Tibial nerve (tissue), 4 donors: ENCODE measurements around the gene ELMOD1.

Source experiments
- CTCF ChIP-seq, 5 experiments: fragments of 200-600 bp in 3 of 5; fragments of 450-650 bp in 2 of 5; sonication (generic) in 3 of 5; IDR thresholded peaks; one replicate each; pipeline ENCODE4 v1.5.1; 2016 to 2019; ENCODE audit warnings: antibody characterized with exemption in 5 of 5, mild to moderate bottlenecking in 3 of 5, moderate library complexity in 2 of 5
- EP300 ChIP-seq, 2 donors: sonication (generic); formaldehyde crosslinking; IDR thresholded peaks; one replicate each; pipeline ENCODE4 v1.6.1; 2017; ENCODE audit warnings: antibody characterized with exemption in 2 of 2, mild to moderate bottlenecking in 1 of 2
- POLR2A ChIP-seq, 2 donors: fragments of 450-650 bp; IDR thresholded peaks; one replicate each; pipeline ENCODE4 v1.6.1; 2017; ENCODE audit warnings: antibody characterized with exemption in 2 of 2, mild to moderate bottlenecking in 2 of 2, moderate library complexity in 2 of 2

DNA sequence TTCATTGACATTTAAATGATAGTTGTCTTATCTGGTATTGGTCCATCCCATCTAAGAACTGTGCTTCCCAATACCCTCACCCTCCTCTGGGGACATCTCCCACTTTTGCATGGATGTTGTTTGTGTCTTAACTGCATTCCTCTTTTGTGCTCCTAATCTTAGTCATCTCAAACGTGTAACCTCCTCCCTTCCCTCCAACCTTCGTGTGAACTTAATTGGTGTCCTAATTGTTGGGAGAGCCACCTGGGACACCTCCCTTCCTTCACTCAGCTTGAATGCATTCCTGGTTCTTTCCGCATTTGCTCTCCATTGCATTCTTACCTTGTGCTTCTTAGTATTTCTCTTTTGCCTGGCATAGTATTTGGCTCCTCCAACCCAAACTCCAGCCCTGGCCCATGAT, 9.8 kb upstream of the ELMOD1 start:
- TF ChIP-seq CTCF (IDR thresholded peaks at IDR 0.05) (no peak), POLR2A (IDR thresholded peaks at IDR 0.05) (no peak), EP300 (IDR thresholded peaks at IDR 0.05) (no peak)
